NCI-H1417 (cell line): ENCODE results near the gene NYNRIN.

ENCODE experiments used
- DNase-seq, 3 experiments: peaks; one replicate each; lab custom pipeline; 2025; lab: John Stamatoyannopoulos, UW

Gene NYNRIN

DNA sequence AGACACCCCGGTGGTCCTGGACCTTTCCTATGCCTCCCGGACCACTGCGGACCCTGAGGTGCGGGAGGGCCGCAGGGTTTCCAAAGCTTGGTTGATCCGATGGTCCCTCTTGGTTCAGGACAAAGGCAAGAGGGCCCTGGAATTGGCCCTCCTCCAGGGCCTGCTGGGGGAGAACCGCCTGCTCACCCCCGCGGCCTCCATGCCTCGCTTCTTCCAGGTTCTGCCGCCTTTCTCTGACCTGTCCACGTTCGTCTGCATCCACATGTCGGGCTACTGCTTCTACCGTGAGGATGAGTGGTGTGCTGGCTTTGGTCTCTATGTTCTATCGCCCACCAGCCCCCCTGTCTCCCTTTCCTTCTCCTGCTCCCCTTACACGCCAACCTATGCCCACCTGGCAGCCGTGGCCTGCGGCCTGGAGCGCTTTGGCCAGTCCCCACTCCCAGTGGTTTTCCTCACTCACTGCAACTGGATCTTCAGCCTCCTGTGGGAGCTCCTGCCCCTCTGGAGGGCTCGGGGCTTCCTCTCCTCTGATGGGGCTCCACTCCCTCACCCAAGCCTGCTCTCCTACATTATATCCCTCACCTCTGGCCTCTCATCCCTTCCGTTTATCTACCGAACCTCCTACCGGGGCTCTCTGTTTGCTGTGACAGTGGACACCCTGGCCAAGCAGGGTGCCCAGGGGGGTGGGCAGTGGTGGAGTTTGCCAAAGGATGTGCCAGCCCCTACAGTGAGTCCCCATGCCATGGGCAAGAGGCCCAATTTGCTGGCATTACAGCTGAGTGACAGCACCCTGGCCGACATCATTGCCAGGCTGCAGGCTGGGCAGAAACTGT lies 16.8 kb downstream of the NYNRIN start:
- DNase-seq, result no peak

DNA sequence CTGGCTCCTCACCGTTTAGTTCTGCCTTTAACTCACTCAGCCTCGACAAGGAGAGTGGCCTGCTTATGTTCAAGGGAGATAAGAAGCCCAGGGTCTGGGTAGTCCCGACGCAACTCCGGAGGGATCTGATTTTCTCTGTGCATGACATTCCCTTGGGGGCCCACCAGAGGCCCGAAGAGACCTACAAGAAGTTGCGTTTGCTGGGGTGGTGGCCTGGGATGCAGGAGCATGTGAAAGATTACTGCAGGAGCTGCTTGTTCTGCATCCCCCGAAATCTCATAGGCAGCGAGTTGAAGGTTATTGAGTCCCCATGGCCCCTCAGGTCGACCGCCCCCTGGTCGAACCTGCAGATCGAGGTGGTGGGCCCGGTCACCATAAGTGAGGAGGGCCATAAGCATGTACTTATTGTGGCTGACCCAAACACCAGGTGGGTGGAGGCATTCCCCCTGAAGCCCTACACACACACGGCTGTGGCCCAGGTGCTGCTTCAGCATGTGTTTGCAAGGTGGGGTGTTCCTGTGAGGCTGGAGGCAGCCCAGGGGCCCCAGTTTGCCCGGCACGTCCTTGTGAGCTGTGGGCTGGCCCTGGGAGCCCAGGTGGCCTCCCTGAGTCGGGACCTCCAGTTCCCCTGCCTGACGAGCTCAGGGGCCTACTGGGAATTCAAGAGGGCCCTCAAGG lies 17.6 kb downstream of the NYNRIN start:
- DNase-seq, result no peak

DNA sequence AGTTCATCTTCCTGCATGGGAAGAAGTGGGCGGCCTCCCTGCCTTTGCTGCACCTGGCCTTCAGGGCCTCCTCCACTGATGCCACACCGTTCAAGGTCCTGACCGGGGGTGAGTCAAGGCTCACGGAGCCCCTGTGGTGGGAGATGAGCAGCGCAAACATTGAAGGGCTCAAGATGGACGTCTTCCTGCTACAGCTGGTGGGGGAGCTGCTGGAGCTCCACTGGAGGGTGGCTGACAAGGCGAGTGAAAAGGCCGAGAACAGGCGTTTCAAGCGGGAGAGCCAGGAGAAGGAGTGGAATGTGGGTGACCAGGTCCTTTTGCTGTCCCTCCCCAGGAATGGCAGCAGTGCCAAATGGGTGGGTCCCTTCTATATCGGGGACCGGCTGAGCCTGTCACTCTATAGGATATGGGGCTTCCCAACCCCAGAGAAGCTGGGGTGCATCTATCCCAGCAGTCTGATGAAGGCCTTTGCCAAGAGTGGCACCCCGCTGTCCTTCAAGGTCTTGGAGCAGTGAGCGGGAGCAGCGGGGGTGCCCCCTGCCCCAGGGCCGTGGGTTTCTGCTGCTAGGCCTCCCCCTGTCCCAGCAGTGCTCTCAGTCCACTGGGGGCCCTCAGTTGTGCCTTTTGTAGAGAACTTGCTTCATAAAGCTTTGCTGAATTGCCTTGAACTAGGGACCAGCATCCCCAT lies 18.3 kb downstream of the NYNRIN start:
- DNase-seq, result no peak

DNA sequence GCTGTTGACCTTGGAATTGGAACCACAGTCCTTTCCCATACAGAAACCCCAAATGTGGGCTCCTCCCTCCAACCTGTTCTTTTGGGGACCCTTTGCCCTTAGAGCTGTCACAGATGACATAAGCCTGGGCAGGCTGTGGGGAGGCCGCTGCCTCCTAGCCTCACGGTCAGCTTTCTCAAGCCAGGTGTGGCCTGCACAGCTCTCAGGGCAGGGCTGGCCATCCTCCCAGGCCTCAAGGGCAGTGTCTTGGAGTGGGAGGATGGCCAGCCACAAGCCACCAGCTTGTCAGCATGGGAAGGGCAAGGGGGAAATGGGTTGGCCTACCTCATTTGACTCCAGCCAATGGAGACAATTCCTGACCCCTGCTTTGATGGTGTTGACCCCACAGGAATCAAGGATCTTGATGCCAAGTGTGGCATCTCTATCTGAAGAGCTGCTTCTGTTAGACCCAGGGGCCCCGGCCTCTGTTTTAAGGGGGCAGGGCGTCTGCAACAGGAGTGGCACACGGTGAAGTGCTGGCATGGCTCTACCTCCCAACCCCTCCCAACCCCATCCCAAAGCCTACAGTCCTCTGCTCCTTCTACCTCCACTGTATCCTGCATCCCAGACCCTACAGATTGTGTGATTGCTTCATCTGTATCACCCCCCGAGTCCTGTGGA lies 19.2 kb downstream of the NYNRIN start:
- no peak for DNase-seq

DNA sequence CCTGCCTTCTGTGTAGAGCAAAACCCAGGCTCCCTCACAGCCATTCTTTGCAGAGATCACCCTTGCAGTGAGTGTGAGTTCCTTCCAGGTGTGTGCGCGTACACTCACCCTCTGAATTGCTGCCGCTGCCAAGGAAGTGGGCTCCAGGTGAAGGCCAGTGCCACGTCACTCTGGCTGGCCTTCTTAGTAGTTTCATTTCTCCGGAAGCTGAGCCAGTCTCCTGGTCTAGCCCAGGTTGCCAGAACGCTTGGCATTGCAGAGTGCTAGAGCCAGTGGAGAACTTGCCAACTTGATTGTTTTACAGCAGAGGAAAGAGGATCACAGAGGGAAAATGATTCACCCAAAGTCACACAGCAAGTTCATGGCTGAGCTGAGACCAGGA lies 19.7 kb downstream of the NYNRIN start:
- DNase-seq, result no peak

DNA sequence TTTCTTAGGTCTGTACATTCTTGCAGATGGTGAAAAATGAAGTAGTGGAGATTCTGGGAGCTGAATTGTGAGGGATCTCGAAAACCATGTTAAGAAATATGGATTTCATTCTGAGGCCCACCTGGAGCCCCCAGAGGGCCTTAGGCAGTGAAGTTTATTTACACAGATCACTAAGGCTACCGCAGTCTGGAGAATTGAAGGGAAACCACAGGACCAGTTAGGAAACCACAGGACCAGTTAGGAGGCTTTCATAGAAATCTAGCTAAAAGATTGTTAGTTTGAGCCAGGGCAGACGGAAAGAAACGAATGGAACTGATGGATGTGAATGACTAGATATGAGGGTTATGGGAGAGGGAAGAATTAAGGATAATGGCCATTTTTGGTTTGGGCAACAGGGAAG lies 23.5 kb downstream of the NYNRIN start:
- no peak for DNase-seq

DNA sequence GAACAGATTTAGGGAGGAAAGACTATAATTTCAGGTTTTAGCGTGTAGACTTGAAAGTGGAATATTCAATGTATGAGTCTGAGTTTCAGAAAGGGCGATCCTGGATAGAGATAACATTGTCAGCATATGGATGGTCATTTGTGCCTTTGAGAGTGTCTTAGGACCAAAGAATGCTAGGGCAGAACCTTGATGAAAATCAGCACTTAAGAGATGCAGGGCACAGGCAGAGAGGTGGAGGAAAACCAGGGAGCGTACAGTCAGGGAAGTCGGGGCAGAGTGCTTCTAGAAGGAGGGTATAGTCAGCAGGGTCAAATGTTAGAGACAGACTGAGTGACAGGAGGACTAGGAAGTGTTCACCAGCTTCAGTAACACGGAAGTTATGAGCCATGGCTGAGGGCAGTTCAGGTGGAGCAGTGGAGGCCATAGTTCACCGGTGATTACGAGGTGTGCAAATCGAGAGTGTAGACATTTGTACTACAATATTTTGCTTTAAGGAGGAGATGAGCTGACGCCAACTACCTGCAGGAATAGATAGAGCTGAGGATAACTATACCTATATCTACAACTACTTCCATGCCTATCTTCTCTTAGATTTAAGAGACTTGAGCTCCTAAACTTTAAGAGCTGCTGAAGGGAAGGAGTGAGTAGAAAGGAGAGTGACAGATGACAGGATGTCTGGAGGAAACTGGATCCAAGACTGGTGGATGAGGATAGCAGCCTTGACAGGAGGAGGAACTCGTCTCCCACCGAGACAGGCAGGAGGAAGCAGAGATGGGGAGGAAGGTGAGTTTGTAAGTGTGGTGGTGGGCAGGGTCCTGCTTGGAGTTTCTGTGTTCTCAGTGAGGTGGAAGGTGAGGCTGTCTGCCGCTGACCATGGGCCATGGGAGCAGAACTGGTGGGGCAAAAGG lies 24.1 kb downstream of the NYNRIN start:
- DNase-seq, result no peak

DNA sequence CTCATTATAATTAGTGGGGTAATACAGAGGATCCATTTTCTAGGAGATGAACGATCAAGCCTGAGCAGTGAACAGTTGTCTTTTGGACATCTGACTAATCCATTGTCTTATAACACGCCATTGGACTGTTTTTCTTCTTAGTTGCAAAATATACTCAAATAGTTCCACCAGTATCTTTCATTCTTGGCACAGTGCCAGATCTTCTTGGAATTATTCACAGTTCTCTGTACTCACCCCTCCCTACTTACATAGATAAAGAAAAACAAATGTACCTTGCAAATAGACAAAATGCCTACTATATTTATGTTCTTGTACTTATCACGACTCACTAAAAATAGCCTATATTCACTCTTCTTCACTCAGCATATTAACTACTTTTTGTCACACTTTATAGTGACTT lies 26.9 kb downstream of the NYNRIN start:
- DNase-seq, result peak in 1 of 3 experiments; percentile 42

DNA sequence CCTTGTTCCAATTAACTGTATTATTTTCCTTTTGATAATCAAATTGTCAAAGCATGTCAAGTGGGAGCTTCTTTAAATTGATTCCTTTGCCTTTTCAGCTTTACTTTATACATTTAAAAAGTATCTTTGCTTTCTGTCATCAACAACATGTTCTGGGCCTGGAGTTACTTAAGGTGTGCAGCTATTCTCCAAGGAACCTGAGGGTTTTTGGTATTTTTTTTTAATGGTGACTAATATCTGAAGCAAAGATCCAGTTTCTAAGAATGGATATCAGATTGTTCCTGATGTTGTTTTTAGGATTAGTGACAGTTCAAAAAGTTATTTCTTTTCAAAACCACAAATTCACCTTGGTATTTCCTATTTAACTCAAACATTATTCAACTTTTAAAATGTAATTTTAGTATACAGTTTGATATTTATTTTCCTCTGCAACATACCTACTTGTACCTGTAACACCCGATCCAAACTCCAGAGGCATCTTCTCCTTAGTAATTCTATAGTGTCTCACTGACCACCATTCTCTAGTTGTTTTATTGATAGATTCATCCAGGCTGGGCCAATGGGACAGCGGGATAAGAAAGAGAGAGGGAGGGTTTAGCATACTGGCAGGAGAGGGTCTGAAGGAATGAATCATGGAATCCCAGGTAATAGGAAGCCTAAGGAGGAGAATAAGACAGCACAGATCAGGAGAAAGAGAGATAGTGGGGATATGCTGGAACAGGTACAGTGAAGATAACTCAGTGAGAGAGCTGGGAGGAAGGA lies 27.5 kb downstream of the NYNRIN start:
- DNase-seq, result no peak

DNA sequence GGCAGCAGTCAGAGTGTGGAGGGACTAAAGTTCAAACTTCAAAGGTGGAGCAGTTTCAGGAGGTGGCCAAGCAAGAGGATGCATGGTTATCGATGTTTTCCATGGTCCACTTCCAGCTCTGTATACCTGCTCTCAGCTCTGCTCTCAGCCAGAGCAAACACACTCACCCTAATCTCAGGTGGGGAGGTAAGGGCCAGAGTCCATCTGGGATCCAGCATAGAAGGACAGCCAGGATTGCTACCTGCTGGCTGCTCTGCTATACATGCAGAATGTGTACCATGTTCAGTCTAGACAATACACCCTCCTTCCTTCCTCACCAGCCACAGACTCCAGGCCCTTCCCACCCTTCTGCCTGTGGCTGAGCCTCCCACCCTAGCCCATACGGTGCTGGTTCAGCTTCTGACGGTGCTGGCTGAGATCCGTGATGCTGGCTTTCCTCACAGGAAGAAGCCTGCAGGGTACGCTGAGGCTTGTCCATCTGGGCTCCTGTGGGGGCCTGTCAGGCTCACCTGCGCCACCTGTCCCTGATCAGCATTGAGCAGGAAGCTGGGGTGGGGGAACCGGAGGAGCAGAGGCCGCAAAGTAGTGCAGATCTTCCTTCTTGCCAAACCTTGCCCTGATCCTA lies 28.2 kb downstream of the NYNRIN start:
- DNase-seq, result peak in 1 of 3 experiments; percentile 23

DNA sequence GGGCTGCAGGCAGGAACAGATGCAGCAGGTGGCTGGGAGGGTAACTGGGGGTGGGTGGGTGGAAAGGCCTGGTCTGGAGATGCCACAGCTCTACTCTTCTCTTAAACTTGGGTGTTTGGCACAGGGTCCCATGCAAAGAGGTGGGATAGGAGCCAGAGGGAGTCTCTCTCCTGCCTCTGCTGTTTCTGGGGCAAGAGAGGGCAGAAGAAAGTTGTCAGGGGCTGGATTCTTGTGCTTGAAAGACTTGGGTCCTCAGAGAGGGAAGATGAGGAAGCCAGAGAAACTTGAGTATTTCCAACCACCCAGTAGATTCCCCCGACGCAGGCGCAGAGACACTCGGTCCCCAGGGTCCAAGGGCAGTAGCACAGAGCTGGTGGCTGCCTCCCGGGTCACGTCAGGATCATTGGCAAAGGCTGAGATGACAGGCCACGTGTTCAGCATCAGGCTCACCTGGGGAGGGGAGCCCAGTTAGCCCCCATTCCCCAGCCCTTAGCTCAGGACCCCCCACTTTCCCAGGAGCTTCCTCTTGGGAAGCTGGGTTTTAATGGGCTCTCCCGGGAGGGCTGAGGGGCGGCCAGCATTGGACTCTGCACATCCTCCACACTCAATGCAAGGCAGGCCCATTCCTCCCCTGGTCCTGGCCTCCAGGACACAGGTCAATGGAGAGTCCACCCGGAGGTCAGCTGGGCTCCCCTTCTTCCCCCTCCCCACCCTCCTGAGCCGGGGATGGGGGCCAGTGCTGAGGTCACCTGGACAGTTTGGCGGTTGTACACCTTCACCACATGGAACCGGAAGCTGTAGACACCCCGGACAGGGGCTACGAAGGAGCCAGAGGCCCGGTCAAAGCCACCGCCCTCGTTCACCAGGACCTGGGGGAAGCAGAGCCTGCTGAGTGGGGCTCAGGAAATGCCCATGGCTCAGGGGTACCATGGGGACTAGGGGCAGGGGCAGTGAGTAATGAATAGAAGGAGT lies 29.0 kb downstream of the NYNRIN start:
- DNase-seq, result no peak

DNA sequence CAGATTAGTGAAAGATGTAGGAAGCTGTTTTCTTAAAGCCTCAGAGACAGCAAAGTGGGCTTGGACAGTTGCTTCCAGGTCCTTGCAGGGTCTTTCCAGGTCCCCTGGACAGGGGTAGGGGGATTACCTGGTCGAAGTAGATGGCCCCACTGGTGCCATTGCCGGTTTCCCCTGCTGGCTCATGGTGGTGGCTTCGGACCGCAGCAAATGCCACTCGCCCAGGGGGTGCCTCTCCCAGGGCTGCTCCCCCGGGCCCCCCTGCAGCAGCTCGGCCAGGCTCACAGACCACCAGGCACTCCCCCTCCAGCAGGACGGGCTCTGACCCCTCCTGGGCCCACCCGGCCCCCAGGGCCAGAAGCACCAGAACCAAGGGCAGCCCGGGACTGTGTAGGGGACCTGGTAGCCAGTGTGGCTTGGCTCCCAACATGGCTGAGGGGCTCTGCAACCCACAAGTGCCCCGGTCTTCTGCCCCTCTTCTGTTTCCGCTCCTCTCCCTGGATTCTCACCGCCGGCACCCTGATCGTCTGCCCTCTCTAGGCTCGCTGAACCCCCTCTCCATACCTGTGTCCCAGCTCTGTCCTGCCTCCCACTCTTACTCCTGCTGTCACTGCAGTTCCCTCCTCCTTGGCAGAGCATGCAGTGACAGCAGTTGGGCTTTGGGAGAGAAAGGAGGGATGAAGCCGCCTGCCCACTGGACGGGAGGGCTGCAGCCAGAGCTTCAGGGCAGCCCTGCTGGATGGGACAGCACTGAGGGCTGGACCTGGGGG lies 30.0 kb downstream of the NYNRIN start:
- no peak for DNase-seq

DNA sequence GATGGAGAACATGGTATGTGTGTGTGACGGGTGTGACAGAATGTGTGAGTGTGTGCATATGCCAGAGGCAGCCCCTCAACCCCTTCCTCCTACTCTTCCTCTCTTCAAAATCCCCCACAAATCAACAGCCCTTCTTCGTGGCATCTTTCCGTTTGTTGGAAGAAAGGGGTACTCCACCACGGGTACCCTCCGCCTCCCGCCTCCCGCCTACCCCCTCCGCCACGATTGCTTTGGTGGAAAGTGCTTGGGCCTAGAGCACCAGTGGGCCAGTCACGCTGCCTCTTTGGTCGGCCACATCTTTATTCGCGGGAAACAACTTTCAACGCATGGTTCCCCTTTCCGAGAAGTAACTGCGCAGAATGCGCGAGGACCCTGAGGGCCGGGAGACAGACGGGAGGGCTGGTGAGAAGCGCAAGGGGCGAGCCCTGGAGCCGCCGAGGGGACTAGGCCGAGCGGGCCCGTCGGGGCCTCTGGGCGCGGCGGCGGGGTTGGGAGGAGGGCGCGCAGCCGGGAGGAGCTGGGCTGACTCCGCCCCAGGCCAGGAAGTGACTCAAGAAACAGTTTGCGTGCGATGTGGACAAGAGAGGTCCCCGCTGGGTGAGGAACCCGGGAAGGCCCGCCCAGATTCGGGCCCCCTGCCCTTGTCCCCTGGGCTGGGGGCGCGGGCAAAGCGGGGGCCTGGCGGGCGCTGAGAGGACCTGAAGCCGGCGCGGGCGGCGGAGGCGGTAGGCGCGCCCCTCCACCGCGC lies 30.8 kb downstream of the NYNRIN start, which contains the start of the genes CBLN3 and KHNYN:
Gene CBLN3 (minus strand): TSS at position 274 of the 748 bp plus-strand sequence. CDS start 614 bp downstream, outside the sequence.
Gene KHNYN (plus strand): TSS at position 560 of the 748 bp plus-strand sequence. CDS start 777 bp downstream, outside the sequence.
- peak; percentile 82 to 89 (median 87) for DNase-seq

DNA sequence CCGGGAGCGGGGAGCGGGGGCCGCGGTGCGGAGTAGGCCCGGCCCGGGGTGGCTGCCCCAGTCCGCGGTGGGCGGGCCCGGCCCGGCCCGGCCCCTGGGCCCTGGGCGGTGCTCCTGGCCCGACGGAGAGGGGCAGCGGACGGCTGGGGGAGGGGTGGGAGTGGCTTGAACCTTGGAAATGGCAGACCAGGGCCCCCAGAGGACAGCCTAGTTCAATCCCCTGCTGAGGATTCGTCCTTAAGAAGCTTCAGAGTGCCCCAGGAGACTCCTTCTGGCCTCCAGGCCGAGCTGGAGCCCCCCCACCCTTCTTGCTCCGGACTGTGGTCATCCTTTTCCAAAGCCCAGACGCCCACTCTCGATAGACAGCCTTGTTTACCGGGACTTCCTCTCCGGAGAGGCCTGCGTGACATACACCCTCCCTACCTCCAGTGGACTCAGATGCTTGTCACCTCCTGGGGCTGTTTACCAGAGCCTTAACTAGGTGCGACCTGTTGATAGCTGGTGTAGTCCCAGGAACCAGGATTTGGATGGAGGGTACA lies 31.4 kb downstream of the NYNRIN start:
- peak; percentile 52 to 84 (median 76) for DNase-seq

DNA sequence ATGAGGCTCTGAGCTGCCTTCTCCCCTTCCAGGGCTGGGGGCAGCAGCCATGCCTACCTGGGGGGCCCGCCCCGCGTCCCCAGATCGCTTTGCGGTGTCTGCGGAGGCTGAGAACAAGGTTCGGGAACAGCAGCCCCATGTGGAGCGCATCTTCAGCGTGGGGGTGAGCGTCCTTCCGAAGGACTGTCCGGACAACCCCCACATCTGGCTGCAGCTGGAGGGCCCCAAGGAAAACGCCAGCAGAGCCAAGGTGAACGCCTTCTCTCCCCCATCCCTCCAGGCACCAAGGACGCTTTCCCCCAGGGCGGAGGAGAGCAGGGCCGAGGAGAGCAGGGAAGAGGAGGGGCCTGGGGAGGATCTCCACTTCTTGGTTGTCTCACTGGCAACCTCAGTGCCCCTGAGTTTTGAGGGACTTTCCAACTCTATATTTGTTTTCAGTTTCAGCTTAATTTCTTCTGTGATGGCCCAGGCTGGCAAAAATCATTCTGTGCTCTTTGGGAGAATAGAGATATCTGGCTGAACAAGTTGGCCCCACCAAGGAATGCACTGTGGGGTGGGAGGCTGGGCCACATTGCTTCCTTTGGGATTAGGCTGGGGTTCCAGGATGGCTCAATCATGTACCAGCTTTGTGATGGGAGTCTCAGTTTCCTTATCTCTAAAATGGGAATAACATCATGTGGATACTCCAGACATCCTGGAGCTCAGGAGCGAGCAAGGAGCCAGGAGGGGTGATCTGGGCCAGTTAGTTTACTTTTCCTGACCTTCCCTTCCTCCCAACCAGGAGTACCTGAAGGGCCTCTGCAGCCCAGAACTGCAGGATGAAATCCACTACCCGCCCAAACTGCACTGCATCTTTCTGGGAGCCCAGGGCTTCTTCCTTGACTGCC lies 32.1 kb downstream of the NYNRIN start:
- no peak for DNase-seq
